GM23338 (cell line): Measurements from ENCODE around the gene ZDHHC11B. TPM values are rescaled to one million over a fixed set of nuclear protein-coding genes. Genes with fewer than 3 reads are reported as not detected.

Experiments
- ATAC-seq: fragments of 200-7000 bp; cut with Tn5 transposase; 3 replicates; pipeline ENCODE4 v1.9.1; 2020
- DNase-seq: peaks from one replicate; pipeline ENCODE4 v3.0.0-alpha.2; 2015; ENCODE audit warnings: low spot score
- H2AFZ ChIP-seq: fragments of 200-600 bp; sonication (generic); 2 replicates; pipeline ENCODE4 v1.8.0; 2016; ENCODE audit warnings: antibody characterized with exemption, mild to moderate bottlenecking, moderate library complexity
- H3F3A ChIP-seq: fragments of 200-600 bp; sonication (generic); replicated peaks from 2 replicates; pipeline ENCODE4 v1.8.0; 2017; ENCODE audit warnings: antibody characterized with exemption, mixed run types, low read depth
- H3K27ac ChIP-seq: fragments of 200-600 bp; sonication (generic); 2 replicates; pipeline ENCODE4 v1.6.1; 2016; ENCODE audit warnings: low read depth
- H3K27me3 ChIP-seq: fragments of 200-600 bp; sonication (generic); 2 replicates; pipeline ENCODE4 v1.8.0; 2016; ENCODE audit warnings: mild to moderate bottlenecking, mixed run types, moderate library complexity; ENCODE audit not compliant: insufficient read depth
- H3K36me3 ChIP-seq: fragments of 200-600 bp; sonication (generic); 2 replicates; pipeline ENCODE4 v1.8.0; 2016; ENCODE audit warnings: mild to moderate bottlenecking; ENCODE audit not compliant: insufficient read depth
- H3K4me1 ChIP-seq: fragments of 200-600 bp; sonication (generic); 2 replicates; pipeline ENCODE4 v1.8.0; 2016; ENCODE audit warnings: mild to moderate bottlenecking, moderate library complexity; ENCODE audit not compliant: insufficient read depth
- H3K4me2 ChIP-seq: fragments of 200-600 bp; sonication (generic); 2 replicates; pipeline ENCODE4 v1.7.1; 2017; ENCODE audit warnings: mixed run types
- H3K4me3 ChIP-seq: fragments of 200-600 bp; sonication (generic); 2 replicates; pipeline ENCODE4 v1.6.1; 2016; ENCODE audit warnings: mixed run types
- H3K79me2 ChIP-seq: fragments of 200-600 bp; sonication (generic); replicated peaks from 2 replicates; pipeline ENCODE4 v1.8.0; 2017; ENCODE audit warnings: mild to moderate bottlenecking; ENCODE audit not compliant: insufficient read depth
- H3K9me2 ChIP-seq: fragments of 200-600 bp; sonication (generic); 2 replicates; pipeline ENCODE4 v1.8.0; 2017; ENCODE audit not compliant: insufficient read depth
- H4K20me1 ChIP-seq: fragments of 200-600 bp; sonication (generic); replicated peaks from 2 replicates; pipeline ENCODE4 v1.8.0; 2017; ENCODE audit warnings: mild to moderate bottlenecking; ENCODE audit not compliant: insufficient read depth
- H3K27ac Mint-ChIP-seq: 2 replicates; pipeline ENCODE4 v1.8.0; 2020; ENCODE audit warnings: inconsistent platforms, mild to moderate bottlenecking, moderate library complexity, mixed read lengths
- H3K27me3 Mint-ChIP-seq: 3 replicates; pipeline ENCODE4 v1.8.0; 2022; ENCODE audit warnings: low read depth, mild to moderate bottlenecking, moderate library complexity, mixed read lengths, inconsistent platforms; ENCODE audit not compliant: insufficient read depth, poor library complexity
- H3K36me3 Mint-ChIP-seq: 3 replicates; pipeline ENCODE4 v1.8.0; 2021; ENCODE audit warnings: low read depth, mild to moderate bottlenecking, inconsistent platforms, moderate library complexity, mixed read lengths
- H3K4me1 Mint-ChIP-seq: 3 replicates; pipeline ENCODE4 v1.8.0; 2020; ENCODE audit warnings: mild to moderate bottlenecking, inconsistent platforms, mixed read lengths
- H3K4me3 Mint-ChIP-seq: 3 replicates; pipeline ENCODE4 v1.8.0; 2021; ENCODE audit warnings: moderate library complexity, mild to moderate bottlenecking, inconsistent platforms, mixed read lengths
- H3K9me3 Mint-ChIP-seq: 3 replicates; pipeline ENCODE4 v1.8.0; 2020; ENCODE audit warnings: moderate library complexity, mild to moderate bottlenecking, inconsistent platforms, mixed read lengths
- CREB1 ChIP-seq: fragments of 250-450 bp; sonication (Bioruptor Pico); IDR thresholded peaks from 2 replicates; pipeline ENCODE4 v1.5.0; 2020; ENCODE audit warnings: low read depth, mild to moderate bottlenecking, moderate library complexity
- CTCF ChIP-seq, 2 experiments: fragments of 200-600 bp in 1 of 2; sonication (generic) in 1 of 2; conservative IDR thresholded peaks; 2 replicates each; pipeline versions ENCODE4 v1.5.1 to v1.6.1; 2016 to 2017; ENCODE audit warnings: antibody characterized with exemption in 2 of 2, low read depth in 2 of 2, mild to moderate bottlenecking in 2 of 2, moderate library complexity in 1 of 2
- EZH2 ChIP-seq: fragments of 200-600 bp; sonication (generic); IDR thresholded peaks from one replicate; pipeline ENCODE4 v1.8.0; 2017; ENCODE audit warnings: antibody characterized with exemption, mild to moderate bottlenecking, low read depth; ENCODE audit not compliant: unreplicated experiment
- EZH2phosphoT487 ChIP-seq: fragments of 200-600 bp; sonication (generic); IDR thresholded peaks from one replicate; pipeline ENCODE4 v1.8.1; 2018; ENCODE audit warnings: antibody characterized with exemption; ENCODE audit not compliant: unreplicated experiment
- JUNB ChIP-seq: IDR thresholded peaks from one replicate; pipeline ENCODE4 v1.6.1; 2016; ENCODE audit warnings: antibody characterized with exemption; ENCODE audit not compliant: unreplicated experiment
- NANOG ChIP-seq: IDR thresholded peaks from 2 replicates; pipeline ENCODE4 v1.6.1; 2016; ENCODE audit warnings: antibody characterized with exemption, borderline replicate concordance
- POLR2AphosphoS5 ChIP-seq: IDR thresholded peaks from 2 replicates; pipeline ENCODE4 v1.6.1; 2016; ENCODE audit warnings: antibody characterized with exemption, low read depth
- STAT1 ChIP-seq: IDR thresholded peaks from one replicate; pipeline ENCODE4 v1.6.1; 2016; ENCODE audit warnings: antibody characterized with exemption; ENCODE audit not compliant: unreplicated experiment
- ZNF114 ChIP-seq: fragments of 250-450 bp; sonication (Bioruptor Pico); IDR thresholded peaks from 2 replicates; pipeline ENCODE4 v1.5.0; 2020; ENCODE audit warnings: mild to moderate bottlenecking, moderate library complexity
- ZNF331 ChIP-seq: fragments of 250-450 bp; sonication (Bioruptor Pico); IDR thresholded peaks from 2 replicates; pipeline ENCODE4 v1.5.0; 2020; ENCODE audit warnings: low read depth, mild to moderate bottlenecking, moderate library complexity
- polyA plus RNA-seq: library from polyadenylated mRNA; unstranded; fragments of >200 nt; fragmentation: Nextera tagmentation; extraction: Ambion mirVana; gene quantifications from 2 replicates; pipeline ENCODE4 v1.2.1, GENCODE V29; 2016
- total RNA-seq: library from RNA; depleted of rRNA; stranded (reverse); fragments of >200 nt; shearing (Covaris generic); gene quantifications from 2 replicates; pipeline ENCODE4 v1.2.3, GENCODE V29; 2014
- TF ChIP-seq, protein P1 (sequence below): IDR thresholded peaks from 2 replicates; pipeline ENCODE4 v1.6.1; 2016; ENCODE audit warnings: antibody characterized with exemption
- TF ChIP-seq, protein P2 (sequence below): IDR thresholded peaks from one replicate; pipeline ENCODE4 v1.6.1; 2018; ENCODE audit warnings: antibody characterized with exemption; ENCODE audit not compliant: unreplicated experiment

The ZDHHC11B gene
- total and polyA plus RNA-seq, 2 experiments from 2014 or later: 0.89 to 1.2 TPM

- Mint-ChIP-seq H3K9me3 (peaks cover 9% of the 10 kb centered on the region), H3K4me3 (no peak overlapping the region), H3K27me3 (peaks cover 14% of the 10 kb centered on the region), H3K4me1 (no peaks in the 10 kb centered on the region), H3K36me3 (no peaks in the 10 kb centered on the region; the same call in 2 of the 3 replicates), H3K27ac (no peak overlapping the region)
- H3K79me2 ChIP-seq: no peaks in the 10 kb centered on the region
- TF ChIP-seq ZNF114 (CRISPR knock-in tag) (no peak), JUNB (no peak), STAT1 (no peak), POLR2AphosphoS5 (no peak), EZH2 (no peak), ZNF331 (CRISPR knock-in tag) (no peak)
- TF ChIP-seq, protein P1, sequence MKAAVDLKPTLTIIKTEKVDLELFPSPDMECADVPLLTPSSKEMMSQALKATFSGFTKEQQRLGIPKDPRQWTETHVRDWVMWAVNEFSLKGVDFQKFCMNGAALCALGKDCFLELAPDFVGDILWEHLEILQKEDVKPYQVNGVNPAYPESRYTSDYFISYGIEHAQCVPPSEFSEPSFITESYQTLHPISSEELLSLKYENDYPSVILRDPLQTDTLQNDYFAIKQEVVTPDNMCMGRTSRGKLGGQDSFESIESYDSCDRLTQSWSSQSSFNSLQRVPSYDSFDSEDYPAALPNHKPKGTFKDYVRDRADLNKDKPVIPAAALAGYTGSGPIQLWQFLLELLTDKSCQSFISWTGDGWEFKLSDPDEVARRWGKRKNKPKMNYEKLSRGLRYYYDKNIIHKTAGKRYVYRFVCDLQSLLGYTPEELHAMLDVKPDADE: no peak
- H3K4me3 ChIP-seq: no peak overlapping the region
- no peaks in the 10 kb centered on the region for H3K36me3 ChIP-seq
- H3K27me3 ChIP-seq: no peaks in the 10 kb centered on the region
- H2AFZ ChIP-seq: no peak overlapping the region
- H3K4me1 ChIP-seq: no peaks in the 10 kb centered on the region
- no peaks in the 10 kb centered on the region; the same call in 1 of the 2 replicates for H4K20me1 ChIP-seq
- no peak overlapping the region for H3K27ac ChIP-seq
- 0 out of 3 replicates have a peak, but pooled peaks have one; percentile 12 for ATAC-seq
- no peaks in the 10 kb centered on the region for H3K9me2 ChIP-seq
- H3K4me2 ChIP-seq: no peak overlapping the region
- H3F3A ChIP-seq: no peaks in the 10 kb centered on the region
- peak; percentile 45 for DNase-seq
Observed at GRCh38 chr5:759111-759751, 25.3 kb downstream of the ZDHHC11B start.

DNA sequence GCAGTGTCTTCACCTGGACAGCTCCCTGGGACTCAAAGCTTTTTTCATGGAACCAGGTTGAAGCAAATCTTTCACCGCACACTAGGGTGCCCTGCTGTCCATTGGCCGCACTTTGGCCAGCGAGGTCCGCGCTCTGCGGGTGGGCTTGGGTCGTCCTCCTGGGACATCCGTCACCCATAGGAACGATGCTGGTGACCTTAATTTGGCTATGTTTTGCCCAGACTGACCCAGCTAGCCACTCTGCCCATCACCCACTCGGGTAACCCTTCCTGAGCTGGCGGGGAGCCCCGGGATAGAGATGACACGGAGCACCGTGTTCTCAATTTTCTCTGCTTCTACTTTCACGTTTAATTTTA, 25.9 kb downstream of the ZDHHC11B start:
- Histone ChIP-seq H2AFZ (no peak overlapping the region), H3F3A (no peaks in the 10 kb centered on the region), H3K9me2 (no peaks in the 10 kb centered on the region), H3K79me2 (no peaks in the 10 kb centered on the region), H3K4me3 (no peak overlapping the region), H3K27me3 (no peaks in the 10 kb centered on the region), H3K27ac (no peak overlapping the region), H3K36me3 (no peaks in the 10 kb centered on the region), H3K4me1 (no peaks in the 10 kb centered on the region), H3K4me2 (no peak overlapping the region), H4K20me1 (no peaks in the 10 kb centered on the region; the same call in 1 of the 2 replicates)
- DNase-seq (no peak), ATAC-seq (no peak)
- Mint-ChIP-seq H3K9me3 (peaks cover 6% of the 10 kb centered on the region; the same call in 2 of the 3 replicates), H3K27me3 (peaks cover 18% of the 10 kb centered on the region), H3K4me3 (no peak overlapping the region), H3K27ac (no peak overlapping the region), H3K4me1 (no peaks in the 10 kb centered on the region), H3K36me3 (no peaks in the 10 kb centered on the region; the same call in 2 of the 3 replicates)
- TF ChIP-seq ZNF331 (CRISPR knock-in tag) (no peak), ZNF114 (CRISPR knock-in tag) (no peak), NANOG (no peak), CREB1 (CRISPR knock-in tag) (no peak), STAT1 (no peak), JUNB (no peak), EZH2phosphoT487 (no peak), CTCF (conservative IDR thresholded peaks at IDR 0.05; ENCODE audit: low read depth in 2 of 2) (no peak), EZH2 (no peak), POLR2AphosphoS5 (no peak)
- TF ChIP-seq, protein P2, sequence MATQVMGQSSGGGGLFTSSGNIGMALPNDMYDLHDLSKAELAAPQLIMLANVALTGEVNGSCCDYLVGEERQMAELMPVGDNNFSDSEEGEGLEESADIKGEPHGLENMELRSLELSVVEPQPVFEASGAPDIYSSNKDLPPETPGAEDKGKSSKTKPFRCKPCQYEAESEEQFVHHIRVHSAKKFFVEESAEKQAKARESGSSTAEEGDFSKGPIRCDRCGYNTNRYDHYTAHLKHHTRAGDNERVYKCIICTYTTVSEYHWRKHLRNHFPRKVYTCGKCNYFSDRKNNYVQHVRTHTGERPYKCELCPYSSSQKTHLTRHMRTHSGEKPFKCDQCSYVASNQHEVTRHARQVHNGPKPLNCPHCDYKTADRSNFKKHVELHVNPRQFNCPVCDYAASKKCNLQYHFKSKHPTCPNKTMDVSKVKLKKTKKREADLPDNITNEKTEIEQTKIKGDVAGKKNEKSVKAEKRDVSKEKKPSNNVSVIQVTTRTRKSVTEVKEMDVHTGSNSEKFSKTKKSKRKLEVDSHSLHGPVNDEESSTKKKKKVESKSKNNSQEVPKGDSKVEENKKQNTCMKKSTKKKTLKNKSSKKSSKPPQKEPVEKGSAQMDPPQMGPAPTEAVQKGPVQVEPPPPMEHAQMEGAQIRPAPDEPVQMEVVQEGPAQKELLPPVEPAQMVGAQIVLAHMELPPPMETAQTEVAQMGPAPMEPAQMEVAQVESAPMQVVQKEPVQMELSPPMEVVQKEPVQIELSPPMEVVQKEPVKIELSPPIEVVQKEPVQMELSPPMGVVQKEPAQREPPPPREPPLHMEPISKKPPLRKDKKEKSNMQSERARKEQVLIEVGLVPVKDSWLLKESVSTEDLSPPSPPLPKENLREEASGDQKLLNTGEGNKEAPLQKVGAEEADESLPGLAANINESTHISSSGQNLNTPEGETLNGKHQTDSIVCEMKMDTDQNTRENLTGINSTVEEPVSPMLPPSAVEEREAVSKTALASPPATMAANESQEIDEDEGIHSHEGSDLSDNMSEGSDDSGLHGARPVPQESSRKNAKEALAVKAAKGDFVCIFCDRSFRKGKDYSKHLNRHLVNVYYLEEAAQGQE: no peak
- TF ChIP-seq, protein P1: no peak
